Putamen (tissue), 1 donor: Measurements from ENCODE around the gene THOC7.

Source experiments
- DNase-seq: peaks from one replicate; pipeline ENCODE4 v3.0.0-alpha.2; 2016; ENCODE audit warnings: low spot score

Gene THOC7

DNA sequence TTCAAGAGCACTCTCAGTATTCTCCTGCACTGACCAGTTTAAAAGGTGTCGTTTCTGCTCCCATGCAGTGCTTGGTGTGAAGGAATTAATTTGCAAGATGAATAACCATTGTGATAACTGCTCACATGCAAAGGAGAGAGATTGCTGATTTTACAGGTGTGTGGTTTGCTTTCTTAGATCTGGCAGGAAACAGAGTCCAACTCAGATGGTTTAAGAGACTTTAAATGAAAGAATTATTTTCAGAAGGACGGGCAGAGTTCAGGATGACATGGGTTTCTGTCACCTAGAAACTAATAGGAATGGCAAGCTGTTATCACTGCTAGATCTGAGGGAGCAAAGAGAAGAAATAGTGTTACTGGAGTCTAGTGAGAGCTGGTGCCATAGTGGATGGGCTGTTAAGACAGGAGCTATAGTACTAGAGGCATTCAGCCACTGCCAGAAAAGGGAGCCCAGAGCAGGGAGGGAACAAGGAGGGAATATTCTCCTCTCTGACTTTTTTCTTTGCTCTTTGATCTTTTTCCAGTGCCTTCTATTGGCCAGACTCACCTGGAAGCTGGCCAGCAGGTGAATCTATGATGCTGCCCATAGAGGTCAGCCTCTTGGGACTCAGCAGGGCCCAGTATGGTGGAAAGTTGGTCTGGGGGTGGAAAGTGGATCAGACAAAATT, 14.9 kb upstream of the THOC7 start:
- no peak for DNase-seq

DNA sequence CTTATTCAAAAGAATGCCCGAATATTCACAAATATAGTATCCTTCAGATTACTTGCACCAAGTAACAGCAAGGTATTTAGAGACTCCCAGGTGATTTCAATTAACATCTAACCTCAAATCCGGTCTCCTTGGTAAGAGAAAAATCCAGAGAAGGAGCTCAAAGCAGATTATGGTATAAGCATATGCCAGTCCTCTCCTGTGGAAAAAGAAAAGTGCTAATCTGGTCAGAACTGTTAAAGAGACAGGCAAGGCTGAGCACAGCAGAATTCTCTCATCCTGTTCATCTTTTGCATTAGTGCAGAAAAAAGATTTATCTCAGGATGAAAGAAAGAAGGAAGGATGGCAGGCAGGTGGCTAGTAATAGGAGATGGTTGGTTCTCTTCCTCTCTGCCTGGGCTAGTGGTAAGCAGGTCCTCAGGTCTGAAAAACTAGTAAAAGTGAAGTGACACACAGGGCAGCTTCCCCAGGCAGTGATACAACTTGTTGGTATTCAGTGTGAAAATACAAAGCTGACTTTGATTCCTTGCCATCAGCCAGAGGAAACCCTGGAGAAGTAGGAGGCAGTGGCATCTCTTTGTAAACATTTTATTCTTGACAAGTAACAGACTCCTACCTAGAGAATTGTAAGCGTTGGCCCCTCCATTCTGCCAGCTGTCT, 14.3 kb upstream of the THOC7 start:
- DNase-seq, result no peak

DNA sequence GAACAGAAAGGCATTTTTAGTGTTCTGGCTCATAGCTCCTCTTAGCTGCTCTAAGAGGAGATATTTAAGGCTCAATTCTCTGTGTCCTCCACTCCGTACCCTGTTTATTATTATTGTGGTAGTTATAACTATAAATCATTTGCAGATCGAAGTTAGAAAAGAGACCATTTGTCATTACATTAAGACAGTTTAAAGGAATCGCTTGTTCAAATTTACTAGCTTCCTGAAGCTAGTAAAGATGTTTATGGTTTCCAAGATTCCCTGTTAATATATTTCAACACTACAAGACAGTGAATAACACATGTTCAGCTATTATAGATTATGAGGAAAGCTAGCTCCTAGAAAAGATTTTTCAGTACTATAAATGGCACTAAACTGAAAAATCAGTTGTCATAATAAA, 12.7 kb upstream of the THOC7 start:
- no peak for DNase-seq

GRCh38 chr3:63875510-63875909, 11.9 kb upstream of the THOC7 start:
- DNase-seq, result no peak

- no peak for DNase-seq
Measured at GRCh38 chr3:63874769-63875168, 11.2 kb upstream of the THOC7 start.

DNA sequence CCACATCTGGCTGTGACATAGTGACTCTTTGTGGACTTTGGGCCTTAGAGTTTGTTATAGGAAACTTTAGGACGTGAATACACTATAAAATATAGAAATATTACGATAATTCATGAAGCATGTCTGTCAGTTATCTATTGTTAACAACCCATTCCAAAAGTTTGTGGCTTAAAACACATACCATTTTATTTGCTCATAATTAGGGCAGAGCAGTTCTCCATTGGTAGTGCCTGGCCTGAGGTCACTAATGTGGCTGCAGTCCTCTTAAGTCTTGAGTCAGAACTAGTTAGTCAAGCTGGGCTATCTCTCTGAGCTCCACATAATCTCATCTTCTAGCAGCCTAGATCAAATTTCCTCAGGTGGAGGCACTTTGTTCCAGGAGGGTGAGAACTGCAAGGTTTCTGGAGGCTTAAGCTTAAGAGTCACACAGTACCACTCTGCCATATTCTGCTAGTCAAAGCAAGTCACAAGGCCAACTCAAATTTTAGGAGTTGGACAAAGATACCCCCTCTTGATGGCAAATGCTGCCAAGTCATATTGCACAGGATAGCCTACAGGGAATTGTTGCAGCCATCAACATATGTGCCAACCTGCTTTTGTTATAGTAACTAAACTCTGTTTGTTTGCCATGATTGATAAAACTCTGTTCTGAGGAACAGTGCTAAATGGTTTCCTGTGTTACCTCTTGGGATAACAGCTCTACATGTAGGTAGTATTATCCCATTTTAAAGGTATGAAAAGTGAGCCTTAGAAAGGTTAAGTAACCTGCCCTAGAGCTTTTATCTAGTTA, 8.7 kb upstream of the THOC7 start:
- DNase-seq, result no peak

GRCh38 chr3:63870615-63871005, 7.0 kb upstream of the THOC7 start:
- DNase-seq, result no peak

DNA sequence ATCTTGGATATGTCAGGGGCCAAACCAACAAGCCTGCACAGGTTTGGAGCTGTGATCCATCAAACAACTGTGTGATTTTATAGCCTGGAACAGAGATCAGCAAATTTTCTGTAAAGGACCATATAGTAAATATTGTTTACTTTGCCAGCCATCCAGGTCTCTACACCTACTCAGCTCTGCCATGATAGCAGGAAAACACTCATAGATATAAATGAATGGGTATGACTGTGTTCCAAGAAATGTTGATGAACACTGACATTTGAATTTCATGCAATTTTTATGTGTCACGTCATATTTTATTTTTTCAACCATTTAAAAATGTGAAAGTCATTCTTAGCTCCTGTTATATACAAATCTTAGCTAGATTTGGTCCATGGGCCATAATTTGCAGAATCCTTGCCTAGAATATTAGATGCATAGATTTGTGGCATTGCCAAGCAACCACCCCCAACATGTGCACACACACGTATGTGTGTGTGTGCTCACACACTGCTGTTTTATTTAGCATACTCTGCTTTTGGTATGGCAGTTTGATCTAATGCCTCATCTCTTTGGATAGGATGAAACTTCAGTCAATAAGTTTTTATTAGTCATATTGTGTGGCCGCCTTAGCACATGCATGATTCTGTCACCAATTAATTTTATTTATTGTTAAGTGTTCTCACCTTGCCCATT, 6.5 kb upstream of the THOC7 start:
- no peak for DNase-seq

GRCh38 chr3:63867225-63867624, 3.6 kb upstream of the THOC7 start:
- DNase-seq, result no peak

DNA sequence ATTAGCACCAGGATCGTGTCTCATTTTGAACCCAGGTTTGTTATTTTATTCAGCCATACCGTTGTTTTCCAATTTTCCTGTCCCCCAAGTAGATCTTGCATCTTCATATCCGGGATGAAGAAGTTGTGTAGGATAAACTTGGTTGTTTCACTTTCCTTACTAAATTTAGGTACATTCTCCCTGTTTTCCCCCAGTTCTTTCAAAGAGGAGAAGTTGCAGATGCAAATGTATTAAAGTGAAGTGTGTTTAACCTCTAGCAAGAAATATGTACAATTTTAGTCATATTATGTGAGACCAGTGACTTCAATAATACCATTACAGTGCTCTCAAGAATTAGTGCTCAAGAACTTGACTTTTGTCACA, 1.3 kb upstream of the THOC7 start:
- no peak for DNase-seq

DNA sequence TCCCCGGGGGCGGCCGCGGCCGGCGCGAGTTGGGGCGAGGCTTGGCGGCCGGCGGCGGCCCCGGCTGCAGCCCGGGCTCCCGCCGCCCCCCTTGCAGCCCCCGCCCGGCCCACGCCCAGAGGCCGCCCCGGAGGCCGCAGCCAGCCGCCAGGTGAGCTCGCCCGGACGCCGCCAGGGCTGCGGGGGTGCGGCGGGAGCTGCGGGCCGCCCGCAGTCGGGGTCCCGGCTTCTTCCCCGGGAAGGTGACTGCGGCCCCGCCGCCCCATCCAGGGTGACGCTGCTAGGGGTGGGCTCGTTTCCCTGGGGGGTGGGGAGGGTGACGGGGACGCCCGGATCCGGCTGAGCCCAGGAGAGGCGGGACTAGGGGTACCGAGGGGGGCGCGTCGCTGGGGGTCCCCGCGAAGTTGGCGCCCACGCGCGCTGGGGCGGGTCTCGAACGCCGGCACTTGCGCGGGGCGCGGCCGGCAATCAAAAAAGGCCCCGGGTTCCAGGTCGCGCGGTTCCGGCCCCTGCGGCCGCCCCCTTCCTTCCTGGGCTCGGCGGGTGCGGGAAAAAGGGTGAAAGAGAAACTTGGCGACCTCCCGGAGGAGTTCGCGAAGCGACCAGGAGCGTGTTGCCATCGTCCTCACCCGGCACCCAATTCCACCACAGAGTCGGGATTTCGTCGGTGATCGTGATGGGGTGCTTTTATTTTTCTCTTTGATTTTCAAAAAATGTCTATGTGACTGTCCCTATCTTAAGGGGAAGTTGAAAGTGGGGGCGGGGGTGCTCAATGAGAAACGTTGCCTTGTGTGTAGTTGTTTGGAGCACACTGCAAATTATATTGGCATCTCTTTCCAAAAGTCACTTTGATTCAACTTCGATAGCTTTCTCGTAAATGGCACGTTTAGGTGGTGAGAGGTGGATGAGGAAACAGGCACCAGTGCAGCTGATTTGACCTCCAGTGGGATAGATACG, 681 bp upstream of the THOC7 start:
- DNase-seq, result peak; percentile 15

DNA sequence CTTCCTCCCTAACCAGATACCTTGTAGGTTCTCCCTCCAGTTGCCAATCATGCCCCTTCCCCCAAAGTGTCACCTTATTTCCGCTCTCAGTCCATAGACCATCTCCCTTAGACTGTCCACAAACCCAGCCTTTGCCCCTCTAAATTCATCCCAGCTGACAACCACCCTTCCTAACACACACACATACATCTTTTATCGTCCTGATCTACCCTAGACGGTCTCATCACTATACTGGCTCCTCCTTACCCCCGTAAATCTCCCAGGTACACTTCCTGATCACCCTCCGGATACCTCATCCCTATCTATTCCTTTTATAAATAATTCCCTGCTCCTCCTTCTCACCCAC, 828 bp downstream of the THOC7 start:
- DNase-seq, result peak; percentile 24

- DNase-seq, result no peak
Measured at GRCh38 chr3:63861306-63861705, 2.3 kb downstream of the THOC7 start.

- DNase-seq, result no peak
Measured at GRCh38 chr3:63860776-63861175, 2.8 kb downstream of the THOC7 start.

DNA sequence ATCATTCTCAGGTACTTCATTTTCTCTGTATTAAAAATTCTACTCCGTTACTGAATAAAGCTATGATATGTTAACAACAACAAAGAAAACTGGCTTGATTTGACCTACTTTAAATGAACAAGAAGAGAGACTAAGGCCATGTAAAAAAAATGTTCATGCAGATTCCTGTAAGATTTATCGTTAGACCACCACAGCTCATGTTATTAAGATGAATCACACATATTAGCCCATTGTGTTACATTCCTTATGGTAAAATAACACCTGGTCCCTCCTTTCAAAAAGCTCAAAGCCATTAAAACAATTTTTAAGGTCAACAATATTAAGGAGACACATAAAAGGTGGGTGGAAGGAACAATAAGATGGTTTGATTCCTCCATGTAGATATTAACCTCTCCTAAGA, 6.3 kb downstream of the THOC7 start:
- DNase-seq, result no peak

DNA sequence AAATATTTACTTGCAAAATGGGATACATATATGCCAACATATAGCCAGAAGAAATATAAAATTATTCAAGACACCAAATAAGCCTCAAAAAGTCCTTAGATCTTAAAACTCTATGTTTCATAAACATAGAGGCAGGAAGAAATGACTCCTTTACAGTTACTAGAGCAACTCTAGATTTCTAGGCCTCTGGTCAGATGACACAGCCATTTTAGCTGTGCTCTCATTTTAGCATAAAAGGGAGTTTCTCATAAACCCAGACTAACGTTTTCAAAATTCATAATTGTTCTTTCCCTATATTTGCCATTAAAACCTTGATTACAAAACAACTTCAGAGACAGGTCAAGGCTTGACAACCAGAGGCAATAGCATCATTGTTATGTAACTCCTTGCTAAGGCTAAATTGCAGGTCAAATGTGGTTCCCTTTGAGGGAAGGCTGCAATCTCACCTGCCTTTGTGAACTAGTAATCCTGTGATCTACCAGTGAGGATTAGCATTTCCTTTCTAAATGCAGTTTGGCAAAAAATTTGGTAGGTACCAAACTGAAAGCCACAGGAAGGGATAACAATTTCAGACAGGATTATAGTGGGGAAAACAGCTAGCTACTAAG, 8.2 kb downstream of the THOC7 start:
- DNase-seq, result no peak

- DNase-seq, result no peak
Measured at GRCh38 chr3:63853106-63853505, 10.5 kb downstream of the THOC7 start.

GRCh38 chr3:63851287-63851686, 12.3 kb downstream of the THOC7 start:
- DNase-seq, result no peak

DNA sequence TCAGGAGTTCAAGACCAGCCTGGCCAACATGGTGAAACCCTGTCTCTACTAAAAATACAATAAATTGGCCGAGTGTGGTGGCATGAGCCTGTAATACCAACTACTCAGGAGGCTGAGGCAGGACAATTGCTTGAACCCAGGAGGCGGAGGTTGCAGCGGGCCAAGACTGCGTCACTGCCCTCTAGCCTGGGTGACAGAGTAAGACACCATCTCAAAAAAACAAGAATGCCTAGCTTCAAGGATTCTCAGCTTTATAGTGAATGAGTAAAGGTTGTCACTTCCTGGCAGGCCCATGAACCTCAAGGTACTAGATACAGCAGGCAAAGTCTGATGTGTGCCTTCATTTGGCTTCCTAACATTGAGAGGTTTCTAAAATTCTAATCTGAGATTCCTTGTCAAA, 14.4 kb downstream of the THOC7 start:
- DNase-seq, result no peak

GRCh38 chr3:63847718-63848450, 15.7 kb downstream of the THOC7 start:
- no peak for DNase-seq

GRCh38 chr3:63845215-63845614, 18.4 kb downstream of the THOC7 start:
- no peak for DNase-seq
